ENCODE results near the gene ADGRA1. TPM values are rescaled to one million over a fixed set of nuclear protein-coding genes. Genes with fewer than 3 reads are reported as not detected.

ADGRA1 gene
- total and polyA plus RNA-seq, 2 experiments from 2014 or later, result 0.23 to 0.52 TPM

GRCh38 chr10:133176546-133176945 lies 88.8 kb downstream of the ADGRA1 start (continued):
- TF ChIP-seq CTCF (conservative IDR thresholded peaks at IDR 0.05; ENCODE audit: low read depth in 2 of 2), result no peak

GRCh38 chr10:133177380-133178157 lies 89.8 kb downstream of the ADGRA1 start:
- Mint-ChIP-seq H3K9me3 (peaks cover 25% of the 10 kb centered on the region), H3K27me3 (ENCODE audit: insufficient read depth, low read depth, poor library complexity) (peaks cover 12% of the 10 kb centered on the region), H3K4me3 (no peak overlapping the region), H3K4me1 (no peaks in the 10 kb centered on the region), H3K36me3 (ENCODE audit: low read depth) (peaks cover 18% of the 10 kb centered on the region), H3K27ac (no peak overlapping the region)
- Histone ChIP-seq H3K27ac (ENCODE audit: low read depth) (no peak overlapping the region), H3K4me1 (ENCODE audit: insufficient read depth) (no peaks in the 10 kb centered on the region), H3K4me2 (no peak overlapping the region), H2AFZ (no peak overlapping the region), H3F3A (replicated peaks; ENCODE audit: low read depth) (peaks cover 18% of the 10 kb centered on the region), H4K20me1 (replicated peaks; ENCODE audit: insufficient read depth) (no peaks in the 10 kb centered on the region), H3K9me2 (ENCODE audit: insufficient read depth) (peaks cover 9% of the 10 kb centered on the region; the same call in 1 of the 2 replicates), H3K27me3 (ENCODE audit: insufficient read depth) (no peaks in the 10 kb centered on the region), H3K79me2 (replicated peaks; ENCODE audit: insufficient read depth) (no peaks in the 10 kb centered on the region), H3K36me3 (ENCODE audit: insufficient read depth) (no peaks in the 10 kb centered on the region), H3K4me3 (no peak overlapping the region)
- ATAC-seq (no peak), DNase-seq (ENCODE audit: low spot score) (no peak)
- TF ChIP-seq EZH2 (IDR thresholded peaks at IDR 0.05; ENCODE audit: low read depth, unreplicated experiment) (no peak), ZNF331 (CRISPR knock-in tag; IDR thresholded peaks at IDR 0.05; ENCODE audit: low read depth) (no peak), ZNF114 (CRISPR knock-in tag; IDR thresholded peaks at IDR 0.05) (no peak), NANOG (IDR thresholded peaks at IDR 0.05; ENCODE audit: borderline replicate concordance) (no peak), EZH2phosphoT487 (IDR thresholded peaks at IDR 0.05; ENCODE audit: unreplicated experiment) (no peak), JUNB (IDR thresholded peaks at IDR 0.05; ENCODE audit: unreplicated experiment) (no peak), POLR2AphosphoS5 (IDR thresholded peaks at IDR 0.05; ENCODE audit: low read depth) (no peak), ETS1 (IDR thresholded peaks at IDR 0.05) (no peak), REST (IDR thresholded peaks at IDR 0.05; ENCODE audit: unreplicated experiment) (no peak), CTCF (conservative IDR thresholded peaks at IDR 0.05; ENCODE audit: low read depth in 2 of 2) (no peak), CREB1 (CRISPR knock-in tag; IDR thresholded peaks at IDR 0.05; ENCODE audit: low read depth) (no peak)
